Suprapubic skin (tissue), 4 donors: ENCODE data around the gene ZC3H12C.

ENCODE experiments used
- POLR2A ChIP-seq, 2 donors: fragments of 450-650 bp; IDR thresholded peaks; one replicate each; pipeline ENCODE4 v1.6.1; 2017; ENCODE audit warnings: antibody characterized with exemption in 2 of 2, mild to moderate bottlenecking in 2 of 2, moderate library complexity in 2 of 2
- POLR2AphosphoS5 ChIP-seq, 3 donors: sonication (generic); formaldehyde crosslinking; IDR thresholded peaks; one replicate each; pipeline ENCODE4 v1.6.1; 2017; ENCODE audit warnings: antibody characterized with exemption in 3 of 3
- TF ChIP-seq, protein P1 (sequence below), 2 donors: fragments of 200-600 bp in 1 of 2; fragments of 450-650 bp in 1 of 2; sonication (generic) in 1 of 2; IDR thresholded peaks; one replicate each; pipeline ENCODE4 v1.5.1; 2016 to 2019; ENCODE audit warnings: antibody characterized with exemption in 2 of 2, mild to moderate bottlenecking in 1 of 2, moderate library complexity in 1 of 2

DNA sequence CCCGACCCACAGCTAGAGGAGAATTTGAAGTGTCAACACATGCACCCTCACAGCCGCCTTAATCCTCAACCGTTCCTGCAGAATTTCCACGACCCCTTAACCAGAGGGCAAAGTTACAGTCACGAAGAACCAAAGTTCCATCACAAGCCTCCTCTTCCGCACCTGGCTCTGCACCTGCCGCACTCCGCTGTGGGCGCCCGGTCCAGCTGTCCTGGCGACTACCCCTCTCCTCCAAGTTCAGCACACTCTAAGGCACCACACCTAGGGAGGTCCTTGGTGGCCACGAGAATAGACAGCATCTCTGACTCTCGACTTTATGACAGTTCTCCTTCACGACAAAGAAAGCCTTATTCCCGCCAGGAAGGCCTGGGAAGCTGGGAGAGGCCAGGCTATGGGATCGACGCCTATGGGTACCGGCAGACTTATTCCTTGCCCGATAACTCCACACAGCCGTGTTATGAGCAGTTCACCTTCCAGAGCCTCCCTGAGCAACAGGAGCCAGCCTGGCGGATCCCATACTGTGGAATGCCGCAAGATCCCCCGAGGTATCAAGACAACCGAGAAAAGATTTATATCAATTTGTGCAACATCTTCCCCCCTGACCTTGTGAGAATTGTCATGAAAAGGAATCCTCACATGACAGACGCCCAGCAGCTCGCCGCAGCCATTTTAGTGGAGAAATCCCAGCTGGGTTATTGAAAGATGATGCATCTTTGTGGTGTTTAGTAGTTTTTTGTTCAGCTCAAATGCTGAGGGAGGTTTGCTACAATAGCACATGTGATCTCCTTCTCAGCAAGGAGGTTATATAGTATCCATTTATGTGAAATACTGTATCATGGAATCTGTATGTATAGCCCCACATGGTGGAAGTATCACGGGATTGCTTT lies 72.1 kb downstream of the ZC3H12C start:
- no peak for TF ChIP-seq POLR2A (IDR thresholded peaks at IDR 0.05)
- TF ChIP-seq, protein P1, sequence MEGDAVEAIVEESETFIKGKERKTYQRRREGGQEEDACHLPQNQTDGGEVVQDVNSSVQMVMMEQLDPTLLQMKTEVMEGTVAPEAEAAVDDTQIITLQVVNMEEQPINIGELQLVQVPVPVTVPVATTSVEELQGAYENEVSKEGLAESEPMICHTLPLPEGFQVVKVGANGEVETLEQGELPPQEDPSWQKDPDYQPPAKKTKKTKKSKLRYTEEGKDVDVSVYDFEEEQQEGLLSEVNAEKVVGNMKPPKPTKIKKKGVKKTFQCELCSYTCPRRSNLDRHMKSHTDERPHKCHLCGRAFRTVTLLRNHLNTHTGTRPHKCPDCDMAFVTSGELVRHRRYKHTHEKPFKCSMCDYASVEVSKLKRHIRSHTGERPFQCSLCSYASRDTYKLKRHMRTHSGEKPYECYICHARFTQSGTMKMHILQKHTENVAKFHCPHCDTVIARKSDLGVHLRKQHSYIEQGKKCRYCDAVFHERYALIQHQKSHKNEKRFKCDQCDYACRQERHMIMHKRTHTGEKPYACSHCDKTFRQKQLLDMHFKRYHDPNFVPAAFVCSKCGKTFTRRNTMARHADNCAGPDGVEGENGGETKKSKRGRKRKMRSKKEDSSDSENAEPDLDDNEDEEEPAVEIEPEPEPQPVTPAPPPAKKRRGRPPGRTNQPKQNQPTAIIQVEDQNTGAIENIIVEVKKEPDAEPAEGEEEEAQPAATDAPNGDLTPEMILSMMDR (IDR thresholded peaks at IDR 0.05) = no peak
- no peak for TF ChIP-seq POLR2AphosphoS5 (IDR thresholded peaks at IDR 0.05)
